Measurements from ENCODE around the gene EIF4G3.

Gene EIF4G3

DNA sequence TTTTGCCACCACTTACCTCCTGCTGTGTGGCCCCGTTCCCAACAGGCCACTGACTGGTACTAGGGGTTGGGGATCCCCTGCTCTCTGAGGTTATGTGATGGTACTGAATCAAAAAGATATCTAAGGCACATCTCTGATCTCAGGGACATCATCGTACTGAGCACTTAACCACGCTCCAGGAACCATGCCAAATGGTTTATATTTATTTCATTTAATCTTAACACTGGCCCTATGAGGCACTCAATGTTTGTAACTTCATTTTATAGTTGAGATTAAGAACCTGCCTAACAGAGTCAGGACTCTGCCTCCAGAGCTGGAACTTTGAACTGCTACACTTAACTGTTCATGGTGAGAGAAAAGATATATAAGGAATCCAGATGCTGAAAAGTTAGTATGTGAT, 291.6 kb downstream of the EIF4G3 start:
- DNase-seq (ENCODE audit: low read depth): peak; percentile 70
- H3K4me3 ChIP-seq (ENCODE audit: low read depth, low read length): no peak overlapping the region
- TF ChIP-seq, protein P1, sequence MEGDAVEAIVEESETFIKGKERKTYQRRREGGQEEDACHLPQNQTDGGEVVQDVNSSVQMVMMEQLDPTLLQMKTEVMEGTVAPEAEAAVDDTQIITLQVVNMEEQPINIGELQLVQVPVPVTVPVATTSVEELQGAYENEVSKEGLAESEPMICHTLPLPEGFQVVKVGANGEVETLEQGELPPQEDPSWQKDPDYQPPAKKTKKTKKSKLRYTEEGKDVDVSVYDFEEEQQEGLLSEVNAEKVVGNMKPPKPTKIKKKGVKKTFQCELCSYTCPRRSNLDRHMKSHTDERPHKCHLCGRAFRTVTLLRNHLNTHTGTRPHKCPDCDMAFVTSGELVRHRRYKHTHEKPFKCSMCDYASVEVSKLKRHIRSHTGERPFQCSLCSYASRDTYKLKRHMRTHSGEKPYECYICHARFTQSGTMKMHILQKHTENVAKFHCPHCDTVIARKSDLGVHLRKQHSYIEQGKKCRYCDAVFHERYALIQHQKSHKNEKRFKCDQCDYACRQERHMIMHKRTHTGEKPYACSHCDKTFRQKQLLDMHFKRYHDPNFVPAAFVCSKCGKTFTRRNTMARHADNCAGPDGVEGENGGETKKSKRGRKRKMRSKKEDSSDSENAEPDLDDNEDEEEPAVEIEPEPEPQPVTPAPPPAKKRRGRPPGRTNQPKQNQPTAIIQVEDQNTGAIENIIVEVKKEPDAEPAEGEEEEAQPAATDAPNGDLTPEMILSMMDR (conservative IDR thresholded peaks at IDR 0.05; ENCODE audit: low read depth, low read length): no peak

DNA sequence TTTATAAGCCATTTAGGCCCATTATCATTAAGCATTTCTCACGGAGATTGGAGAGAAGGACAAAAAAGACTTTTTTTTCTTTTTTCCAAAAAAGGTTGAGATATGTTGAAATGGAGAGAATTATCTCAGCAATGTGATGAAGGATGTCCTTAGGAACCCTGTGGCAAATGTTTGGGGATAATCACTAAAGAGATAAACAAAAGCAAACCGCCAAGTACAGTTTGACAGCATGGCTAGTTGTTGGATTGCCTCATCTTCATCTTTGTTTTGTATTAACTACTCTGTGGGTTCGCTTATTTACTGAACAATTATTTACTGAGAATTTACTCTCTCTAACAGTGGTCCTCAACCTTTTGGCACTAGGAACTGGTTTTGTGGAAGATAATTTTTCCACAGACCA, 292.2 kb downstream of the EIF4G3 start:
- DNase-seq (ENCODE audit: low read depth): peak; percentile 26
- TF ChIP-seq, protein P1 (conservative IDR thresholded peaks at IDR 0.05; ENCODE audit: low read depth, low read length): no peak
- no peak overlapping the region for H3K4me3 ChIP-seq (ENCODE audit: low read depth, low read length)

DNA sequence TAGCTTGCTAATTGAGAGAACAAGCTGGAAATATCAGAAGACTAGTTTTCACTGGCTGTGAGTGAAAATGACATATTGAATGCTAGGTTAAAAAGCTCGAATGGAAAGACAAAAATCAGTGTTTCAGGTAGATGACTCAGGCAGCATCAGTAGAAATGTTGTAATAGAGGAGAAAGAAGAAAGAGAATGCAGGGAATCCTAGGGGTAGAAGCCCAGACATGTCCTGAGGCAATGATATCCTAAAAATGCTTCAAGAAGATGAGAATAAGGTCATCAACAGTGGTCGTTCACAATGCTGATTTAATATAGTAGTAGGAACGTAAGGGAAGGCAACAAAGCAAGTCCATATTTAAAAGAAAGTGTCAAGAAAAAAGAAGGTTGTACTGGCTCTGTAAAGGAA, 292.9 kb downstream of the EIF4G3 start:
- DNase-seq (ENCODE audit: low read depth): peak; percentile 42
- no peak overlapping the region for H3K4me3 ChIP-seq (ENCODE audit: low read depth, low read length)
- TF ChIP-seq, protein P1 (conservative IDR thresholded peaks at IDR 0.05; ENCODE audit: low read depth, low read length): no peak

DNA sequence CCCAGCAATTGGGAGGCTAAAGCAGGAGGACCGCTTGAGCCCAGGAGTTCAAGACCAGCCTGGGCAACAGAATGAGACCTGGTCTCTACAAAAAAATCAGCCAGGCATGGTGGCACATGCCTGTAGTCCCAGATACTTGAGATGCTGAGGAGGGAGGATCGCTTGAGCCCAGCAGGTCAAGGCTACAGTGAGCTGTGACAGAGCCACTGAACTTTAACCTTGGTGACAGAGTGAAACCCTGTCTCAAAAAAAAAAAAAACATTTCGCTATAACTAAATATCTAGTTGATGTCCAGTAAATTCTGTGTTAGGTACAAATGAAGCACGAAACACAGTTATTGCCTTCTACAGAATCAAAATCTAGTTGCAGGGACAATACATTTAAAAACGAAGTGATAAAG, 293.9 kb downstream of the EIF4G3 start:
- TF ChIP-seq, protein P1 (conservative IDR thresholded peaks at IDR 0.05; ENCODE audit: low read depth, low read length): no peak
- no peak for DNase-seq (ENCODE audit: low read depth)

DNA sequence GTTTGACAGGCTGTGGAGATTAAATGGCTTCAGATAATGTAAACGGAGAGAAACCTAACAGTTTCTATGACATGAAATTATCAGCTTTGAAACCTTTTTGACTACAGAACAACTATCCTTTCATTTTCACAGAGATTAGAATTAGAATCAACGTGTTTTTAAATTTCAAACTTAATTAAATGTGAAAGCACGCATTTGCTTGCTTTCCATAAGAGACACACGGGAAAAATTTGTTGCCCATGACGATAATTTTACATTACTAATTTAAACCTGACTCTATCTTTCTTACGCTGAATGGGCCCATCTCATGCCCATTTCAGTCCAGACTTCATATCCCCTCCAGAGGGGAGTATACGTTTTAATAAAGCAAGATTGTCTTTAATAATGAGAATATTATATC, 297.9 kb downstream of the EIF4G3 start:
- no peak for DNase-seq (ENCODE audit: low read depth)
- TF ChIP-seq, protein P1 (conservative IDR thresholded peaks at IDR 0.05; ENCODE audit: low read depth, low read length): no peak
- H3K4me3 ChIP-seq (ENCODE audit: low read depth, low read length): no peak overlapping the region

More for the DNA sequence above, 293.9 kb downstream of the EIF4G3 start:
- no peak overlapping the region for H3K4me3 ChIP-seq (ENCODE audit: low read depth, low read length)

DNA sequence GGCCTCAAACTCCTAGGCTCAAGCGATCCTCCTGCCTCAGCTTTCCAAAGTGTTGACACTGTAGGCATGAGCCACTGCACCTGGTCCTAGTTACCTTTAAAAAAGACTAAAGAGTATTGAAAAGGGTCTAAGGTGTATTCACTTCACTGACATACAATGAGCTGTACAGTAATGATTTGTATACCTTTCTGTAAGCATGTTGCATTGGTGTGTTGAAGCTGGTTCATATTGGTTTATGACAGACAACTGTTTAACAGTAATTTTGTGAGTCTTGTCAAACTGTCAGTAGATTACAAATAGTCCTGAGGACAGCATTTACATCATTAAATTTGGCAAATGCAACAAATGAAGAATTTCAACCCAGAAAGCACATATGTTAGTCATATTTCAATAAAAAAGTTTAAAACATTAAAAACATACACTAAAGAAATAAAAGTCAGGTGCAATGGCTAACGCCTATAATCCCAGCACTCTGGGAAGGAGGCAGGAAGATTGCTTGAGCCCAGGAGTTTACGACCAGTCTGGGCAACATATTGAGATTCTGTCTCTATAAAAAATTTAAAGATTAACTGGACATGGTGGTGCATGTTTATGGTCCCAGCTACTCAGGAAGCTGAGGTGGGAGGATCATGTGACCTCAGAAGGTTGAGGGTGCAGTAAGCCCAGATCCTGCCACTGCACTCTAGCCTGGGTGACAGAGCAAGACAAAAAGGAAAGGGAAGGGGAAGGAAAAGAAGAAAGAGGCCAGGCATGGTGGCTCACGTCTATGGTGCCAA, 301.3 kb downstream of the EIF4G3 start:
- H3K4me3 ChIP-seq (ENCODE audit: low read depth, low read length): no peak overlapping the region
- DNase-seq (ENCODE audit: low read depth): no peak
- TF ChIP-seq, protein P1 (conservative IDR thresholded peaks at IDR 0.05; ENCODE audit: low read depth, low read length): no peak

DNA sequence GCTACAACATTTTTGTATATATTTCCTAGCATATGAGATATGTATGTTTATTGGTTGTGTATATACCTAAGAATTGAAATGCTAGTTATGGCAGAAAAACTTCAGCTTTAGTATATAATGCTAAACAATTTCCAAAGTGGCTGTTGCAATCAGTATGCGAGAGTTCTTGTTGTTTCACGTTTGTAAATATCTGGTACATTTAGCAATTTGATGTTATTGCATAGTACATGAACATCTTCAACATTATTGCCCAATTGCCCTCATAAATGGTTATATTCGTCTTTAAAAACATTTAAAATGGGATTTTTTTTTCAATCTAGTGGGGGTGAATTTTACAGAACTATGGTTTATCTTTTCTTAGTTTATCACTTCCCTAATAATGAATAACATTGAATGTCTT, 303.4 kb downstream of the EIF4G3 start:
- peak; percentile 57 for DNase-seq (ENCODE audit: low read depth)
- H3K4me3 ChIP-seq (ENCODE audit: low read depth, low read length): no peak overlapping the region
- TF ChIP-seq, protein P1 (conservative IDR thresholded peaks at IDR 0.05; ENCODE audit: low read depth, low read length): no peak
